CD14-positive monocyte (primary cell): ENCODE results near the gene HLCS. TPM values are rescaled to one million over a fixed set of nuclear protein-coding genes. Genes with fewer than 3 reads are reported as not detected.

ENCODE experiments used
- DNase-seq, 3 donors: peaks; one replicate each; pipeline ENCODE4 v3.0.0-alpha.2; 2011 to 2022
- H2AFZ ChIP-seq: 2 replicates; pipeline ENCODE4 v1.6.0; 2012; ENCODE audit warnings: mild to moderate bottlenecking, low read depth, low read length, inconsistent platforms; ENCODE audit not compliant: insufficient read depth, poor library complexity, severe bottlenecking
- H3K27ac ChIP-seq, 2 donors: 1 replicate in 1 of 2; 2 replicates in 1 of 2; pipeline ENCODE4 v1.5.1; 2012 to 2013; ENCODE audit warnings: low read length in 2 of 2, control low read depth in 1 of 2, inconsistent platforms in 1 of 2, low read depth in 1 of 2, mild to moderate bottlenecking in 1 of 2
- H3K27me3 ChIP-seq, 2 donors: one replicate each; pipeline versions ENCODE4 v1.6.0 to v1.6.1; 2011 to 2013; ENCODE audit warnings: low read length in 2 of 2; ENCODE audit not compliant: control insufficient read depth in 2 of 2, insufficient read depth in 2 of 2
- H3K36me3 ChIP-seq, 2 donors: replicated peaks in 1 of 2; 1 replicate in 1 of 2; 2 replicates in 1 of 2; pipeline versions ENCODE4 v1.5.1 to v1.6.1; 2012 to 2013; ENCODE audit warnings: low read length in 2 of 2, control low read depth in 1 of 2, inconsistent platforms in 1 of 2, mild to moderate bottlenecking in 1 of 2; ENCODE audit not compliant: insufficient read depth in 2 of 2, control insufficient read depth in 1 of 2
- H3K4me1 ChIP-seq, 2 donors: 1 replicate in 1 of 2; 2 replicates in 1 of 2; pipeline versions ENCODE4 v1.5.1 to v1.6.1; 2012 to 2013; ENCODE audit warnings: low read length in 2 of 2, control low read depth in 1 of 2, inconsistent platforms in 1 of 2, mild to moderate bottlenecking in 1 of 2, moderate library complexity in 1 of 2; ENCODE audit not compliant: insufficient read depth in 2 of 2, control insufficient read depth in 1 of 2
- H3K4me2 ChIP-seq: replicated peaks from 2 replicates; pipeline ENCODE3; 2012; ENCODE audit warnings: low read length, moderate library complexity, mild to moderate bottlenecking; ENCODE audit not compliant: poor library complexity, severe bottlenecking; ENCODE audit errors: extremely low read depth
- H3K4me3 ChIP-seq, 3 experiments: fragments of 200-600 bp in 1 of 3; sonication (generic) in 1 of 3; replicated peaks in 1 of 3; 1 replicate in 2 of 3; 2 replicates in 1 of 3; pipeline ENCODE4 v1.5.1; 2011 to 2013; ENCODE audit warnings: low read length in 3 of 3, mild to moderate bottlenecking in 3 of 3, control low read depth in 2 of 3, low read depth in 2 of 3, inconsistent platforms in 1 of 3, moderate library complexity in 1 of 3
- H3K79me2 ChIP-seq: 2 replicates; pipeline ENCODE4 v1.6.0; 2012; ENCODE audit warnings: mild to moderate bottlenecking, control low read depth, inconsistent platforms, low read length, moderate library complexity; ENCODE audit not compliant: insufficient read depth
- H3K9ac ChIP-seq: 2 replicates; pipeline ENCODE4 v1.6.0; 2017; ENCODE audit warnings: low read length, mild to moderate bottlenecking; ENCODE audit not compliant: insufficient read depth, poor library complexity, severe bottlenecking
- H3K9me3 ChIP-seq, 2 donors: replicated peaks in 1 of 2; 1 replicate in 1 of 2; 2 replicates in 1 of 2; pipeline versions ENCODE4 v1.5.1 to v1.6.1; 2012 to 2013; ENCODE audit warnings: low read length in 2 of 2, control low read depth in 1 of 2; ENCODE audit not compliant: control insufficient read depth in 1 of 2, insufficient read depth in 1 of 2
- H4K20me1 ChIP-seq: 2 replicates; pipeline ENCODE4 v1.6.0; 2012; ENCODE audit warnings: mild to moderate bottlenecking, low read length, control low read depth, moderate library complexity; ENCODE audit not compliant: insufficient read depth
- H3K27ac Mint-ChIP-seq, 7 donors: one replicate each; pipeline ENCODE4 v1.8.0; 2020; ENCODE audit warnings: mild to moderate bottlenecking in 7 of 7, mixed read lengths in 7 of 7, moderate library complexity in 6 of 7, inconsistent platforms in 2 of 7
- H3K27me3 Mint-ChIP-seq, 3 donors: one replicate each; pipeline ENCODE4 v1.8.0; 2021 to 2022; ENCODE audit warnings: low read depth in 3 of 3, mild to moderate bottlenecking in 3 of 3, mixed read lengths in 3 of 3, moderate library complexity in 3 of 3, inconsistent platforms in 1 of 3
- H3K36me3 Mint-ChIP-seq, 2 donors: one replicate each; pipeline ENCODE4 v1.8.0; 2020; ENCODE audit warnings: mixed read lengths in 2 of 2, inconsistent platforms in 1 of 2, mild to moderate bottlenecking in 1 of 2
- H3K4me1 Mint-ChIP-seq: one replicate; pipeline ENCODE4 v1.8.0; 2020; ENCODE audit warnings: mild to moderate bottlenecking, mixed read lengths
- H3K4me3 Mint-ChIP-seq, 2 donors: one replicate each; pipeline ENCODE4 v1.8.0; 2020; ENCODE audit warnings: mild to moderate bottlenecking in 2 of 2, mixed read lengths in 2 of 2, moderate library complexity in 1 of 2
- H3K9me3 Mint-ChIP-seq, 7 donors: one replicate each; pipeline ENCODE4 v1.8.0; 2020 to 2022; ENCODE audit warnings: mixed read lengths in 7 of 7, mild to moderate bottlenecking in 6 of 7, moderate library complexity in 6 of 7, inconsistent platforms in 2 of 7
- CTCF ChIP-seq: fragments of 200-600 bp; IDR thresholded peaks from one replicate; pipeline ENCODE4 v1.8.0; 2022; ENCODE audit warnings: antibody characterized with exemption, mild to moderate bottlenecking
- WGBS: methylation state at CpG from one replicate; pipeline ENCODE4 v1.1.5; 2013; ENCODE audit warnings: missing lambda C conversion rate; ENCODE audit not compliant: insufficient coverage; 5-methylcytosine and 5-hydroxymethylcytosine counted together
- intact Hi-C, 2 donors: fragments of 100-400 bp; cut with micrococcal nuclease; formaldehyde crosslinking; loops; one replicate each; pipeline versions ENCODE4 v1.15.0 to v1.15.1; 2023
- polyA plus RNA-seq, 3 donors: library from polyadenylated mRNA; depleted of rRNA in 1 of 3; unstranded in 2 of 3; stranded (reverse) in 1 of 3; fragments of 300-500 nt in 2 of 3; fragments of >200 nt in 1 of 3; fragmentation: Illumina TruSeq in 2 of 3; gene quantifications; 1 replicate in 2 of 3; 2 replicates in 1 of 3; pipeline ENCODE4 v1.2.3, GENCODE V29; 2012 to 2021

HLCS gene
- polyA plus RNA-seq, 3 donors = 2.1 to 3.1 (median 2.2) TPM

- DNase-seq = no peak
- no peak overlapping the region for H3K4me3 ChIP-seq
- H3K4me2 ChIP-seq = no peak overlapping the region
- H3K27ac ChIP-seq = no peak overlapping the region
- H4K20me1 ChIP-seq = no peaks in the 10 kb centered on the region
- H3K9ac ChIP-seq = no peak overlapping the region
- H3K36me3 ChIP-seq = no peaks in the 10 kb centered on the region
- intact Hi-C loops = no loop called here
- Mint-ChIP-seq H3K9me3 (peaks cover 0 to 1% (median 0%) of the 10 kb centered on the region in 7 donors), H3K27ac (no peak overlapping the region), H3K4me1 (no peaks in the 10 kb centered on the region), H3K27me3 (peaks cover 0 to 2% (median 2%) of the 10 kb centered on the region in 3 donors), H3K36me3 (no peaks in the 10 kb centered on the region), H3K4me3 (no peak overlapping the region)
- TF ChIP-seq CTCF = no peak
- H3K79me2 ChIP-seq = no peaks in the 10 kb centered on the region
- 100% methylated on average over 7 of the region's 11 CpGs for WGBS
- no peaks in the 10 kb centered on the region for H3K27me3 ChIP-seq
- no peaks in the 10 kb centered on the region for H3K9me3 ChIP-seq
- no peak overlapping the region for H2AFZ ChIP-seq
- no peaks in the 10 kb centered on the region for H3K4me1 ChIP-seq
These were observed 199.4 kb downstream of the HLCS start for GRCh38 chr21:36767096-36767495.

- DNase-seq = no peak
- H3K79me2 ChIP-seq = no peaks in the 10 kb centered on the region
- no peaks in the 10 kb centered on the region for H3K27me3 ChIP-seq
- no peak for TF ChIP-seq CTCF
- no peak overlapping the region for H3K9ac ChIP-seq
- H3K4me3 Mint-ChIP-seq = no peak overlapping the region
- H3K27ac Mint-ChIP-seq = no peak overlapping the region
- intact Hi-C loops = no loop called here
- H3K4me1 Mint-ChIP-seq = no peaks in the 10 kb centered on the region
- no peaks in the 10 kb centered on the region for H3K4me1 ChIP-seq
- H3K9me3 Mint-ChIP-seq = peaks cover 0 to 1% (median 0%) of the 10 kb centered on the region in 7 donors
- no peaks in the 10 kb centered on the region for H3K9me3 ChIP-seq
- 100% methylated on average over 6 of the region's 6 CpGs for WGBS
- H3K4me2 ChIP-seq = no peak overlapping the region
- no peak overlapping the region for H3K4me3 ChIP-seq
- peaks cover 0 to 2% (median 2%) of the 10 kb centered on the region in 3 donors for H3K27me3 Mint-ChIP-seq
- no peak overlapping the region for H3K27ac ChIP-seq
- H4K20me1 ChIP-seq = no peaks in the 10 kb centered on the region
- no peaks in the 10 kb centered on the region for H3K36me3 ChIP-seq
- H3K36me3 Mint-ChIP-seq = no peaks in the 10 kb centered on the region
- no peak overlapping the region for H2AFZ ChIP-seq
These were observed 200.0 kb downstream of the HLCS start for GRCh38 chr21:36766511-36766910.
